ENCODE results near the gene OR5AR1. TPM values are rescaled to one million over a fixed set of nuclear protein-coding genes. Genes with fewer than 3 reads are reported as not detected.

Gene OR5AR1
- total RNA-seq (not detected), polyA plus RNA-seq (not detected), total RNA-seq (not detected)

DNA sequence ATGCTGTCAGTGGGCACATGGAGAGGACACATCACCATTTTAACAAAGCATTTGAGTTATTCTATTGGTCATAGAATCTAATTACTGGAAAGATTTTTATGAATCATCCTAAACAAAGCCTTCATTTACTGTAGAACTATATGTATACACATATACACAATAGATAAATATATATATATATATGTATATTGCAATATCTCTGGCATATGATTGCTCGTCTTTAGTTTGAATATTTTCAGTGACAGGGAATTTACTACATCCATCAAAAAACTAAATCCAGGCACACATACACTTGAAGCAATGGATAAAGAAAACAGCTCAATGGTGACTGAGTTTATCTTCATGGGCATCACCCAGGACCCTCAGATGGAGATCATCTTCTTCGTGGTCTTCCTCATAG is at the start of gene OR5AR1:
OR5AR1 (plus strand) TSS at position 301 of the 400 bp plus-strand sequence; CDS start at position 301, 0 bp downstream.
- DNase-seq (no peak), ATAC-seq (no peak)
- Histone ChIP-seq H3K36me3 (ENCODE audit: control insufficient read depth in 2 of 3, insufficient read depth in 3 of 3, low read length in 3 of 3) (no peaks in the 10 kb centered on the region), H3K27ac (ENCODE audit: low read depth, low read length) (no peak within 1 kb of the TSS), H3K4me1 (ENCODE audit: control insufficient read depth in 2 of 2, insufficient read depth in 2 of 2, low read length in 2 of 2) (no peaks in the 10 kb centered on the region), H3K9me3 (ENCODE audit: control insufficient read depth in 2 of 3, low read length in 3 of 3) (no peaks in the 10 kb centered on the region), H3K27me3 (ENCODE audit: control insufficient read depth in 2 of 2, insufficient read depth in 2 of 2, low read length in 2 of 2) (no peaks in the 10 kb centered on the region), H3K4me3 (ENCODE audit: low read length) (no peak within 1 kb of the TSS)
- Mint-ChIP-seq H3K27ac (no peak within 1 kb of the TSS), H3K27me3 (no peaks in the 10 kb centered on the region), H3K4me1 (no peaks in the 10 kb centered on the region), H3K9me3 (peaks cover 0 to 18% (median 3%) of the 10 kb centered on the region in 11 donors), H3K36me3 (no peaks in the 10 kb centered on the region), H3K4me3 (no peak within 1 kb of the TSS)
- ChIA-PET CTCF (no interaction called here), POLR2A (no interaction called here)
- intact Hi-C loops (cut with micrococcal nuclease): no loop called here

- no peaks in the 10 kb centered on the region for H3K27me3 Mint-ChIP-seq
- Histone ChIP-seq H3K4me1 (ENCODE audit: control insufficient read depth in 2 of 2, insufficient read depth in 2 of 2, low read length in 2 of 2) (no peaks in the 10 kb centered on the region), H3K36me3 (ENCODE audit: control insufficient read depth in 2 of 3, insufficient read depth in 3 of 3, low read length in 3 of 3) (no peaks in the 10 kb centered on the region), H3K9me3 (ENCODE audit: control insufficient read depth in 2 of 3, low read length in 3 of 3) (no peaks in the 10 kb centered on the region), H3K4me3 (ENCODE audit: low read length) (no peak overlapping the region), H3K27me3 (ENCODE audit: control insufficient read depth in 2 of 2, insufficient read depth in 2 of 2, low read length in 2 of 2) (no peaks in the 10 kb centered on the region), H3K27ac (ENCODE audit: low read depth, low read length) (no peak overlapping the region)
- no peak overlapping the region for H3K27ac Mint-ChIP-seq
- H3K36me3 Mint-ChIP-seq: no peaks in the 10 kb centered on the region
- no peaks in the 10 kb centered on the region for H3K4me1 Mint-ChIP-seq
- ATAC-seq (no peak), DNase-seq (no peak)
- H3K4me3 Mint-ChIP-seq: no peak overlapping the region
- H3K9me3 Mint-ChIP-seq: peaks cover 0 to 25% (median 6%) of the 10 kb centered on the region in 11 donors
- intact Hi-C loops (cut with micrococcal nuclease): loop anchor here in 1 of 2 donors (10.0 kb wide), 1 partner anchor 120 kb away; the partner anchor contains the start of gene OR9G4
- ChIA-PET CTCF (no interaction called here), POLR2A (no interaction called here)
Measured at GRCh38 chr11:56624661-56625110, 38.8 kb upstream of the OR5AR1 start.

GRCh38 chr11:56625946-56626345 is 37.5 kb upstream of the OR5AR1 start:
- Histone ChIP-seq H3K4me3 (ENCODE audit: low read length) (no peak overlapping the region), H3K9me3 (ENCODE audit: control insufficient read depth in 2 of 3, low read length in 3 of 3) (no peaks in the 10 kb centered on the region), H3K36me3 (ENCODE audit: control insufficient read depth in 2 of 3, insufficient read depth in 3 of 3, low read length in 3 of 3) (no peaks in the 10 kb centered on the region), H3K4me1 (ENCODE audit: control insufficient read depth in 2 of 2, insufficient read depth in 2 of 2, low read length in 2 of 2) (no peaks in the 10 kb centered on the region), H3K27ac (ENCODE audit: low read depth, low read length) (no peak overlapping the region), H3K27me3 (ENCODE audit: control insufficient read depth in 2 of 2, insufficient read depth in 2 of 2, low read length in 2 of 2) (no peaks in the 10 kb centered on the region)
- ATAC-seq (no peak), DNase-seq (no peak)
- Mint-ChIP-seq H3K9me3 (peaks cover 0 to 25% (median 5%) of the 10 kb centered on the region in 11 donors), H3K27me3 (no peaks in the 10 kb centered on the region), H3K27ac (no peak overlapping the region), H3K36me3 (no peaks in the 10 kb centered on the region), H3K4me1 (no peaks in the 10 kb centered on the region), H3K4me3 (no peak overlapping the region)
- CTCF ChIA-PET: no interaction called here
- POLR2A ChIA-PET: no interaction called here
- intact Hi-C loops (cut with micrococcal nuclease): loop anchor here in 1 of 2 donors (10.0 kb wide), 1 partner anchor 119 kb away; the partner anchor contains the start of gene OR9G4

- no peaks in the 10 kb centered on the region for H3K27me3 Mint-ChIP-seq
- ChIA-PET CTCF (no interaction called here), POLR2A (no interaction called here)
- H3K27me3 ChIP-seq (ENCODE audit: control insufficient read depth in 2 of 2, insufficient read depth in 2 of 2, low read length in 2 of 2): no peaks in the 10 kb centered on the region
- H3K27ac Mint-ChIP-seq: no peak overlapping the region
- H3K4me3 ChIP-seq (ENCODE audit: low read length): no peak overlapping the region
- intact Hi-C loops (cut with micrococcal nuclease): no loop called here
- no peak for DNase-seq
- no peaks in the 10 kb centered on the region for H3K4me1 Mint-ChIP-seq
- no peak overlapping the region for H3K27ac ChIP-seq (ENCODE audit: low read depth, low read length)
- H3K4me1 ChIP-seq (ENCODE audit: control insufficient read depth in 2 of 2, insufficient read depth in 2 of 2, low read length in 2 of 2): no peaks in the 10 kb centered on the region
- H3K9me3 ChIP-seq (ENCODE audit: control insufficient read depth in 2 of 3, low read length in 3 of 3): no peaks in the 10 kb centered on the region
- no peak overlapping the region for H3K4me3 Mint-ChIP-seq
- H3K36me3 Mint-ChIP-seq: no peaks in the 10 kb centered on the region
- H3K36me3 ChIP-seq (ENCODE audit: control insufficient read depth in 2 of 3, insufficient read depth in 3 of 3, low read length in 3 of 3): no peaks in the 10 kb centered on the region
- peaks cover 0 to 15% (median 5%) of the 10 kb centered on the region in 11 donors for H3K9me3 Mint-ChIP-seq
- no peak for ATAC-seq
Measured at GRCh38 chr11:56632329-56632728, 31.2 kb upstream of the OR5AR1 start.

GRCh38 chr11:56636861-56637260 is 26.6 kb upstream of the OR5AR1 start:
- Histone ChIP-seq H3K4me1 (ENCODE audit: control insufficient read depth in 2 of 2, insufficient read depth in 2 of 2, low read length in 2 of 2) (no peaks in the 10 kb centered on the region), H3K27me3 (ENCODE audit: control insufficient read depth in 2 of 2, insufficient read depth in 2 of 2, low read length in 2 of 2) (no peaks in the 10 kb centered on the region), H3K36me3 (ENCODE audit: control insufficient read depth in 2 of 3, insufficient read depth in 3 of 3, low read length in 3 of 3) (no peaks in the 10 kb centered on the region), H3K4me3 (ENCODE audit: low read length) (no peak overlapping the region), H3K9me3 (ENCODE audit: control insufficient read depth in 2 of 3, low read length in 3 of 3) (no peaks in the 10 kb centered on the region), H3K27ac (ENCODE audit: low read depth, low read length) (no peak overlapping the region)
- peaks cover 0 to 10% (median 6%) of the 10 kb centered on the region in 11 donors for H3K9me3 Mint-ChIP-seq
- H3K4me3 Mint-ChIP-seq: no peak overlapping the region
- POLR2A ChIA-PET: no interaction called here
- no peaks in the 10 kb centered on the region for H3K4me1 Mint-ChIP-seq
- H3K27ac Mint-ChIP-seq: no peak overlapping the region
- H3K27me3 Mint-ChIP-seq: no peaks in the 10 kb centered on the region
- intact Hi-C loops (cut with micrococcal nuclease): no loop called here
- no peak for DNase-seq
- CTCF ChIA-PET: no interaction called here
- no peak for ATAC-seq
- no peaks in the 10 kb centered on the region for H3K36me3 Mint-ChIP-seq

DNA sequence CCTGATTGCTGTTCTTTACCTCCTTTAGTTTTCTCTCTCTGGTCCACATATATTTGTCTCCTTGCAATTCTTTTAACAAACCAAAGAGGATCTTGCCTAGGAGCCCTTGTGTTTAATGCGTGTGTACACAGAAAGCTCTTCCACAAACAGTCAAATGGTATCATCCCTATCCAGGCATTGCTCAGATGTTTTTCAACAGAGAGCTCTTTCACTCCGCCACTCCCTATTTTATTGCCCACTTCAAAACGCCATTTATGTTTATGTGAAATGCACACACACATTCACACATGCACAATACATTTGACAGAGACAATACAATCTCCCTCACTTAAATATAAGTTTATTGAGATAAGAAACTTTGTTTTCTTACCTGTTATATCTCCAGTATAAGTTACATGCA is 26.0 kb upstream of the OR5AR1 start:
- Mint-ChIP-seq H3K9me3 (peaks cover 0 to 11% (median 3%) of the 10 kb centered on the region in 11 donors), H3K4me3 (no peak overlapping the region), H3K4me1 (no peaks in the 10 kb centered on the region), H3K27ac (no peak overlapping the region), H3K36me3 (no peaks in the 10 kb centered on the region), H3K27me3 (no peaks in the 10 kb centered on the region)
- ChIA-PET POLR2A (no interaction called here), CTCF (interaction anchor here (0.6 kb wide), 1 partner anchor 81 kb away, joined by 3 read pairs; no protein-coding TSS in a partner anchor)
- DNase-seq (no peak), ATAC-seq (no peak)
- Histone ChIP-seq H3K9me3 (ENCODE audit: control insufficient read depth in 2 of 3, low read length in 3 of 3) (no peaks in the 10 kb centered on the region), H3K27ac (ENCODE audit: low read depth, low read length) (no peak overlapping the region), H3K27me3 (ENCODE audit: control insufficient read depth in 2 of 2, insufficient read depth in 2 of 2, low read length in 2 of 2) (no peaks in the 10 kb centered on the region), H3K36me3 (ENCODE audit: control insufficient read depth in 2 of 3, insufficient read depth in 3 of 3, low read length in 3 of 3) (no peaks in the 10 kb centered on the region), H3K4me3 (ENCODE audit: low read length) (no peak overlapping the region), H3K4me1 (ENCODE audit: control insufficient read depth in 2 of 2, insufficient read depth in 2 of 2, low read length in 2 of 2) (no peaks in the 10 kb centered on the region)
- intact Hi-C loops (cut with micrococcal nuclease): no loop called here

- no peaks in the 10 kb centered on the region for H3K36me3 ChIP-seq (ENCODE audit: control insufficient read depth in 2 of 3, insufficient read depth in 3 of 3, low read length in 3 of 3)
- H3K4me1 ChIP-seq (ENCODE audit: control insufficient read depth in 2 of 2, insufficient read depth in 2 of 2, low read length in 2 of 2): no peaks in the 10 kb centered on the region
- ATAC-seq: no peak
- H3K4me1 Mint-ChIP-seq: no peaks in the 10 kb centered on the region
- intact Hi-C loops (cut with micrococcal nuclease): no loop called here
- no peaks in the 10 kb centered on the region for H3K27me3 Mint-ChIP-seq
- H3K36me3 Mint-ChIP-seq: no peaks in the 10 kb centered on the region
- peaks cover 0 to 20% (median 3%) of the 10 kb centered on the region in 11 donors for H3K9me3 Mint-ChIP-seq
- ChIA-PET POLR2A (no interaction called here), CTCF (no interaction called here)
- no peak within 1 kb of the TSS for H3K27ac ChIP-seq (ENCODE audit: low read depth, low read length)
- H3K9me3 ChIP-seq (ENCODE audit: control insufficient read depth in 2 of 3, low read length in 3 of 3): no peaks in the 10 kb centered on the region
- no peak for DNase-seq
- H3K27ac Mint-ChIP-seq: no peak within 1 kb of the TSS
- no peak within 1 kb of the TSS for H3K4me3 Mint-ChIP-seq
- H3K27me3 ChIP-seq (ENCODE audit: control insufficient read depth in 2 of 2, insufficient read depth in 2 of 2, low read length in 2 of 2): no peaks in the 10 kb centered on the region
- H3K4me3 ChIP-seq (ENCODE audit: low read length): no peak within 1 kb of the TSS
Measured at GRCh38 chr11:56642339-56642738, 21.1 kb upstream of the OR5AR1 start, which contains the start of gene OR5AP2. Gene OR5AP2, minus strand, starts transcription at chr11:56642439. Its CDS starts 0 bp downstream, at chr11:56642439.

All from naive thymus-derived CD4-positive, alpha-beta T cell (primary cell).